ENCODE results near the gene BICD1.

The BICD1 gene

DNA sequence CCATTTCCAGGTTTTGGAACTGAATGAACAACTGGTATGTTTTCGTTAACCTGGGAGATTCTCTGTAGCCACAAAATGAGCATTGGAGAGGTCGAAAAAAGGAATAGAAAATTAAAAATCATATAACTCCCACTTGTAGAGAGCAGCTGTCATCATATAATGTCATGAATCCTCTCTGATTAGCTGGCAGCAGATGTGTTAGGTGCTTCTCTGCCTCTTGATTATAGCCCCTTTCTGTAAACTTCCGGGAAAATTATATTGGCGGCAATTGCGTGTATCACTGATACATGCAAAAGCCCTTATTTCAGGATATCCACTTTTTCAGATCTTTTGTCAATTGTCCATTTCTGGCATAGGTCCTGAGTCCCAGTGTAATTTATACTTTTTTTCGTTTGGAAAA lies 324.4 kb downstream of the BICD1 start:
- no peak for DNase-seq (ENCODE audit: low spot score)
- ATAC-seq (ENCODE audit: low read depth), result no peak
- H3K36me3 ChIP-seq (ENCODE audit: low read depth), result peaks cover 31% of the 10 kb centered on the region
- H3K4me1 ChIP-seq (ENCODE audit: insufficient read depth, poor library complexity, severe bottlenecking), result peaks cover 20% of the 10 kb centered on the region
- H3K27me3 ChIP-seq (ENCODE audit: insufficient read depth, poor library complexity, severe bottlenecking), result no peaks in the 10 kb centered on the region
- no peak overlapping the region for H3K4me3 ChIP-seq (ENCODE audit: severe bottlenecking)
- no peak overlapping the region for H3K27ac ChIP-seq (ENCODE audit: poor library complexity, severe bottlenecking)
- peaks cover 6% of the 10 kb centered on the region for H3K9me3 ChIP-seq (ENCODE audit: severe bottlenecking)
- TF ChIP-seq, protein P1, sequence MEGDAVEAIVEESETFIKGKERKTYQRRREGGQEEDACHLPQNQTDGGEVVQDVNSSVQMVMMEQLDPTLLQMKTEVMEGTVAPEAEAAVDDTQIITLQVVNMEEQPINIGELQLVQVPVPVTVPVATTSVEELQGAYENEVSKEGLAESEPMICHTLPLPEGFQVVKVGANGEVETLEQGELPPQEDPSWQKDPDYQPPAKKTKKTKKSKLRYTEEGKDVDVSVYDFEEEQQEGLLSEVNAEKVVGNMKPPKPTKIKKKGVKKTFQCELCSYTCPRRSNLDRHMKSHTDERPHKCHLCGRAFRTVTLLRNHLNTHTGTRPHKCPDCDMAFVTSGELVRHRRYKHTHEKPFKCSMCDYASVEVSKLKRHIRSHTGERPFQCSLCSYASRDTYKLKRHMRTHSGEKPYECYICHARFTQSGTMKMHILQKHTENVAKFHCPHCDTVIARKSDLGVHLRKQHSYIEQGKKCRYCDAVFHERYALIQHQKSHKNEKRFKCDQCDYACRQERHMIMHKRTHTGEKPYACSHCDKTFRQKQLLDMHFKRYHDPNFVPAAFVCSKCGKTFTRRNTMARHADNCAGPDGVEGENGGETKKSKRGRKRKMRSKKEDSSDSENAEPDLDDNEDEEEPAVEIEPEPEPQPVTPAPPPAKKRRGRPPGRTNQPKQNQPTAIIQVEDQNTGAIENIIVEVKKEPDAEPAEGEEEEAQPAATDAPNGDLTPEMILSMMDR (IDR thresholded peaks at IDR 0.05; ENCODE audit: poor library complexity, severe bottlenecking), result no peak
